ENCODE data around the gene PCDHA5.
"Not testable (repeated sequence)": the region's sequence is repeated elsewhere in the genome, so short reads cannot be mapped to it uniquely, and the experiment has no call there.

DNA sequence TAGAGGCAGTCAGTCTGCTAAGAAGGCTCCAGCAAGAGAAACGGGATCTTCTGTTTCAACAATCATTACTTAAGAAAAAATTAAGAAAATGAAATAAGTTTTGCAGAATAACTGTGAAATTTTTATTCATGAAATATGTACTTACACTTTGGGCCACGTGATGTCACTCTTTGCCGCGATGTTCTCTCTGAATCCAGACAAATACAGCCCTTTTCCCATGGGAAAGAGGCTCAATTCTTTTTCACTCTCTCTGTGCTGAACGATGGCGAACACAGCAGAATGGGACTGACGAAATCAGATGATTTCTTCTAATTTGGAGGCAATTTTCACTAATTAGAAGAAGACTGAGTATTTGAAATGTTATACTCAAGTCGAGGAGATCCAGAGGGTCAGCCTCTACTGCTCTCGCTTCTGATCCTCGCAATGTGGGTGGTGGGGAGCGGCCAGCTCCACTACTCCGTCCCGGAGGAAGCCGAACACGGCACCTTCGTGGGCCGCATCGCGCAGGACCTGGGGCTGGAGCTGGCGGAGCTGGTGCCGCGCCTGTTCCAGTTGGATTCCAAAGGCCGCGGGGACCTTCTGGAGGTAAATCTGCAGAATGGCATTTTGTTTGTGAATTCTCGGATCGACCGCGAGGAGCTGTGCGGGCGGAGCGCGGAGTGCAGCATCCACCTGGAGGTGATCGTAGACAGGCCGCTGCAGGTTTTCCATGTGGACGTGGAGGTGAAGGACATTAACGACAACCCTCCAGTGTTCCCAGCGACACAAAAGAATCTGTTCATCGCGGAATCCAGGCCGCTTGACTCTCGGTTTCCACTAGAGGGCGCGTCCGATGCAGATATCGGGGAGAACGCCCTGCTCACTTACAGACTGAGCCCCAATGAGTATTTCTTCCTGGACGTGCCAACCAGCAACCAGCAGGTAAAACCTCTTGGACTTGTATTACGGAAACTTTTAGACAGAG lies 27.0 kb downstream of the PCDHA5 start, which contains the start of gene PCDHA9:
- TF ChIP-seq, protein P1, sequence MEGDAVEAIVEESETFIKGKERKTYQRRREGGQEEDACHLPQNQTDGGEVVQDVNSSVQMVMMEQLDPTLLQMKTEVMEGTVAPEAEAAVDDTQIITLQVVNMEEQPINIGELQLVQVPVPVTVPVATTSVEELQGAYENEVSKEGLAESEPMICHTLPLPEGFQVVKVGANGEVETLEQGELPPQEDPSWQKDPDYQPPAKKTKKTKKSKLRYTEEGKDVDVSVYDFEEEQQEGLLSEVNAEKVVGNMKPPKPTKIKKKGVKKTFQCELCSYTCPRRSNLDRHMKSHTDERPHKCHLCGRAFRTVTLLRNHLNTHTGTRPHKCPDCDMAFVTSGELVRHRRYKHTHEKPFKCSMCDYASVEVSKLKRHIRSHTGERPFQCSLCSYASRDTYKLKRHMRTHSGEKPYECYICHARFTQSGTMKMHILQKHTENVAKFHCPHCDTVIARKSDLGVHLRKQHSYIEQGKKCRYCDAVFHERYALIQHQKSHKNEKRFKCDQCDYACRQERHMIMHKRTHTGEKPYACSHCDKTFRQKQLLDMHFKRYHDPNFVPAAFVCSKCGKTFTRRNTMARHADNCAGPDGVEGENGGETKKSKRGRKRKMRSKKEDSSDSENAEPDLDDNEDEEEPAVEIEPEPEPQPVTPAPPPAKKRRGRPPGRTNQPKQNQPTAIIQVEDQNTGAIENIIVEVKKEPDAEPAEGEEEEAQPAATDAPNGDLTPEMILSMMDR (IDR thresholded peaks at IDR 0.05), result 0 out of 2 replicates have a peak, but pooled peaks have one; percentile 13
- not testable (repeated sequence) for TF ChIP-seq POLR2AphosphoS5 (IDR thresholded peaks at IDR 0.05; ENCODE audit: low read depth, low read length); TCF7L2 (IDR thresholded peaks at IDR 0.05; ENCODE audit: low read depth, low read length); SIN3A (IDR thresholded peaks at IDR 0.05; ENCODE audit: borderline replicate concordance, insufficient read depth, low read depth, low read length)
- TF ChIP-seq, protein P2, sequence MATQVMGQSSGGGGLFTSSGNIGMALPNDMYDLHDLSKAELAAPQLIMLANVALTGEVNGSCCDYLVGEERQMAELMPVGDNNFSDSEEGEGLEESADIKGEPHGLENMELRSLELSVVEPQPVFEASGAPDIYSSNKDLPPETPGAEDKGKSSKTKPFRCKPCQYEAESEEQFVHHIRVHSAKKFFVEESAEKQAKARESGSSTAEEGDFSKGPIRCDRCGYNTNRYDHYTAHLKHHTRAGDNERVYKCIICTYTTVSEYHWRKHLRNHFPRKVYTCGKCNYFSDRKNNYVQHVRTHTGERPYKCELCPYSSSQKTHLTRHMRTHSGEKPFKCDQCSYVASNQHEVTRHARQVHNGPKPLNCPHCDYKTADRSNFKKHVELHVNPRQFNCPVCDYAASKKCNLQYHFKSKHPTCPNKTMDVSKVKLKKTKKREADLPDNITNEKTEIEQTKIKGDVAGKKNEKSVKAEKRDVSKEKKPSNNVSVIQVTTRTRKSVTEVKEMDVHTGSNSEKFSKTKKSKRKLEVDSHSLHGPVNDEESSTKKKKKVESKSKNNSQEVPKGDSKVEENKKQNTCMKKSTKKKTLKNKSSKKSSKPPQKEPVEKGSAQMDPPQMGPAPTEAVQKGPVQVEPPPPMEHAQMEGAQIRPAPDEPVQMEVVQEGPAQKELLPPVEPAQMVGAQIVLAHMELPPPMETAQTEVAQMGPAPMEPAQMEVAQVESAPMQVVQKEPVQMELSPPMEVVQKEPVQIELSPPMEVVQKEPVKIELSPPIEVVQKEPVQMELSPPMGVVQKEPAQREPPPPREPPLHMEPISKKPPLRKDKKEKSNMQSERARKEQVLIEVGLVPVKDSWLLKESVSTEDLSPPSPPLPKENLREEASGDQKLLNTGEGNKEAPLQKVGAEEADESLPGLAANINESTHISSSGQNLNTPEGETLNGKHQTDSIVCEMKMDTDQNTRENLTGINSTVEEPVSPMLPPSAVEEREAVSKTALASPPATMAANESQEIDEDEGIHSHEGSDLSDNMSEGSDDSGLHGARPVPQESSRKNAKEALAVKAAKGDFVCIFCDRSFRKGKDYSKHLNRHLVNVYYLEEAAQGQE (IDR thresholded peaks at IDR 0.05; ENCODE audit: insufficient read depth in 1 of 2, low read depth in 2 of 2, low read length in 1 of 2), result not testable (repeated sequence)

All from Panc1 (cell line).